ENCODE results near the gene PPM1A. TPM values are rescaled to one million over a fixed set of nuclear protein-coding genes. Genes with fewer than 3 reads are reported as not detected.

PPM1A gene
- total RNA-seq, 1 donor from 2014 or later: 23.1 TPM

- DNase-seq: no peak
Measured at GRCh38 chr14:60323199-60323896, 74.3 kb downstream of the PPM1A start.

- DNase-seq: no peak
Measured at GRCh38 chr14:60324837-60325236, 75.8 kb downstream of the PPM1A start.

GRCh38 chr14:60326274-60326673 lies 77.3 kb downstream of the PPM1A start:
- no peak for DNase-seq

- peak; percentile 7 for DNase-seq
Measured at GRCh38 chr14:60327447-60328331, 78.7 kb downstream of the PPM1A start.

GRCh38 chr14:60328583-60328982 lies 79.6 kb downstream of the PPM1A start:
- no peak for DNase-seq

GRCh38 chr14:60329274-60329673 lies 80.3 kb downstream of the PPM1A start:
- no peak for DNase-seq

GRCh38 chr14:60331201-60332045 lies 82.4 kb downstream of the PPM1A start:
- peak; percentile 81 for DNase-seq

- no peak for DNase-seq
Measured at GRCh38 chr14:60332046-60332399, 83.0 kb downstream of the PPM1A start.

GRCh38 chr14:60332869-60333268 lies 83.8 kb downstream of the PPM1A start:
- no peak for DNase-seq

- no peak for DNase-seq
Measured at GRCh38 chr14:60339571-60339970, 90.5 kb downstream of the PPM1A start.

- DNase-seq: no peak
Measured at GRCh38 chr14:60343571-60344071, 94.6 kb downstream of the PPM1A start.

GRCh38 chr14:60344751-60345150 lies 95.7 kb downstream of the PPM1A start:
- DNase-seq: no peak

GRCh38 chr14:60346706-60347105 lies 97.7 kb downstream of the PPM1A start:
- DNase-seq: peak; percentile 39

- no peak for DNase-seq
Measured at GRCh38 chr14:60348211-60348610, 99.2 kb downstream of the PPM1A start.

Other genes with a start within 250 kb of the PPM1A start
- gene PCNX4, start 157.3 kb upstream of the PPM1A start, total RNA-seq: 87.1 and 87.8 TPM in 2 replicates
- 87.1 and 102 TPM in 2 replicates for gene DHRS7, start 83.8 kb upstream of the PPM1A start, total RNA-seq
- gene C14orf39, start 236.8 kb downstream of the PPM1A start, total RNA-seq: not detected in 2 replicates

All from dermis blood vessel endothelial cell (primary cell).